Daoy (cell line): ENCODE results near the gene SCN4B. TPM values are rescaled to one million over a fixed set of nuclear protein-coding genes. Genes with fewer than 3 reads are reported as not detected.

ENCODE experiments used
- DNase-seq: peaks from one replicate; pipeline ENCODE4 v3.0.0-alpha.2; 2015; ENCODE audit warnings: low read depth
- total RNA-seq: library from RNA; depleted of rRNA; stranded (reverse); fragments of >200 nt; shearing (Covaris generic); gene quantifications from 2 replicates; pipeline ENCODE4 v1.2.3, GENCODE V29; 2014

Gene SCN4B
- total RNA-seq, 1 experiment from 2014 or later = 1.2 TPM

- no peak for DNase-seq
These were observed 21.5 kb upstream of the SCN4B start for GRCh38 chr11:118174006-118174567.

DNA sequence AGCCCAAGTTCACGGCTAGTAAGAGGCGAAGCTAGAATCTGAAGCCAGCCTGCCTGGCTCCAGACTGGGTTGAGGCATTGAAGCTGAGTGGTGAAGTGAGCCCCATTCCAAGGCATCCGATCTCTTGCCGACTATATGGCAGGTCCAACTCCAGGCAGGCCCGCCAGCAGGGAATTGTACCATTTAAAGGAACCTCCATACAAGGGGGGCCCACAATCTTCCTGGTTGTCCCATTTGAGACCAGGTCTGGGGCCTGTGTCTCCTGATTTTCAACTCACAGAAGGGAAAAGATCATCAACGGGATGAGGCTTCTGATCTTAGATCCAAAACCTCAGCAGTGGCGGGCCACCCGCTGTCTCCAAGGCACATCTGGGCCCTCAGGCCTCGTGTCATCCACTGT lies 19.7 kb upstream of the SCN4B start:
- DNase-seq = no peak

DNA sequence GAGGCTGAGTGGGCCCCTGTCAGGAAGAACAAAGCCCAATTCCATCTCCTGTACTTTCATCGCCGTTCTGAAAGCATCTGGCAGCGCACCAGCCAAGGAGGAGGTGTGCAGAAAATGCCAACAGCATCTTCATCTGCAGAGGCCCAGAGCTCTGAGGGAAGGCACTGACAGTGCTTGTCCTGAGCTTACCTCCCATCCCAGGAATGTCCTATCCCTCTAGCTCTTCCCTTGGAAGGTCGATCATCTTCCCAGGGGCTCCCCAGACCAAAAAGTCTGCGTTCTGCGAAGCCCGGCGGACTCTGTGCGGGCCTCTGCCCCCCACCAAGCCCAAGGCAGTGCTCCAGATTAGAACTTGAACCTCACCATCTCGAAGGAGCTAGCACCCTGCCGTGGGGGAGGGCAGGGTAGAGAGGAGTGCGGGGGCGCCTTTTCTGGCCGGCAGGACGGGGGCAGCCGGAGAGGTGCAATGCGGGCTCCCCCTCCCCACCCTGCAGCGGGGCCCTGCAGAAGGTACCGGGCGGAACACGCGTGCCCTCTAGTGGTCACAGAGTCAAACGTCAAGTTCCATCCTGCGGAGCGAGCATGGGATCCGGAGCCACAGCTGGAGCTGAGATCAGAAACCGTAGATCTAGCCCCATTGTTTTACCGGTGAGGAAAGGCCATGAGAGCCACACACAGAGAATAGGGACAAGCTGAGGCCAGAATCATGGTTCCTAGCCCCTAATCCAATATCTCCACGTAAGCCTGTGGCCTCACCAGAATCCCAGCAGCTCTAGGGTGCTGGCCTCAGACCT lies 18.8 kb upstream of the SCN4B start:
- DNase-seq = peak; percentile 70

GRCh38 chr11:118170882-118171268 lies 18.3 kb upstream of the SCN4B start:
- DNase-seq = no peak

- no peak for DNase-seq
These were observed 17.6 kb upstream of the SCN4B start for GRCh38 chr11:118170231-118170630.

DNA sequence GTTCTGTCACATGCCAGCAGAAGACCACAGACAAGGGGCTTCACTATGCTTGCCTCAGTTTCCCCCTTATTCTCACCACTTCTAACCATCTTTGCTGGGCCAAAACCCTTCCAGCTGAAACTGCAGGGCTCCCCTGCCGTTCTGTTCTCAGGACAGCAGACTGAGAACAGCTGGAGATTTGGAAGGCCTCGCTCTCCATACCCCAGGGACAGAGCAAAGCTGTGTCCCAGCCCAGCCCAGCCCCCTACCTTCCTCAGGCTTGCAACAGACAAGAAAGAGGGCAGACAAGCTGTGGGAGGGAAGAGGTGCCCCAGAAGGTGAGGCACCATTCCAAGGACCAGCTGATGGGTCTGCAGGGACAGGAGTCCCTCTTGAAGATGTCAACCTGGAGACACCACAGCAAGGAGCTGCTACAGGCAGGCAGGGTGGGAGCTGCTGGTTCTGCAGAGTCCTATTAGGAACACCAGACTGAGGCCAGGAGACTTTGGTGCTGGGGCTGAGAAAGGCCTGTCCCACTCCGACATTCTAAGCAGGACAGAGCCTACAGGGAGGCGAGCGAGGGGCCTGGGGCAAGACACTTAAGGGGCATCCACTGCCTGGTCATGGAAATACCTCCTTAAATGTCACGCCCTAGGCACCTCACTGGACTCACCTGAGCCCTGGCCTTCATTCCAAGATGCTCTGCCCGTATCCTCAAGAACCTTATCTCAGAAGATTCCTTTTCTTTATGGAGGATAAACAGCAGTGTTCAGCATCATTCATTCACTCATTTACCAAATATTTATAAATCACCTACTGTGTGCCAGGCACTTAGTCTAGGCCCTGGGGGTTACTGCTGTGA lies 16.9 kb upstream of the SCN4B start:
- no peak for DNase-seq

DNA sequence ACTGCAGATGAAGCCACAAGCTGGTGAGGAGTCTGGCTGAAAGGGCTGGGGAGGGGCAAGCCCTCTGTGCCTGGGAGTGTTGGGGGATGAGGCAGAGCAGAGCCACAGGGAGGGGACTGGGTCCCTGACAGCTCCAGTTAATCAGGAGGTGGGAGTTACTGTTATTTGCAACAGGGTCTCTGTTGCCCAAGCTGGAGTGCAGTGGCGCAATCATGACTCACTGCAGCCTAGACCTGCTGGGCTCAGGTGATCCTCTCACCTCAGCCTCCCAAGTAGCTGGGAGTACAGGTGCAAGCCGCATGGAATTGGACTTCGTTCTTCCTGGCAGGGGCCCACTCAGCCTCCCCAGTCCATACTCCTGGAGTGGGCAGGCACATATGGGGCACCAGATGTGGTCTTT lies 16.1 kb upstream of the SCN4B start:
- DNase-seq = no peak

DNA sequence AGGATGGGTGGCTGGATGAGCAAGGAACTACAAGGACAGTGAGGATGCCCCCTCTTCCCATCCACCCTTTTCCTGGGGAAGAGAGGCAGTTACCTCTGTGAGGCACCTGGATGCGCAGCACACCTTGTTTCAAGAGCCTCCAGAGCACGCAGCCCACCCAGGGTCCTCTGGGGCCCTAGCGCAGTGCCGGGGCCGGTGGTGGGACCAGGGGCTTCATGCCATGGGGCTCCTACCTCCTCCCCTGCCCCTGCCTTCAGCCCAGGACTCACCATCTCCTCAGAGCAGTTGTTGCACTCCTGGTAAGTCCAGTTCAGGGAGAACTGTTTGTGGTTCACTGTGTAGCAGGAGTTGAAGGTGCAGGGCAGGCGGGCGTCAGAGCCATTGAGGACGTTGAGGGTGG lies 15.7 kb upstream of the SCN4B start:
- DNase-seq = no peak

GRCh38 chr11:118167906-118168305 lies 15.3 kb upstream of the SCN4B start:
- DNase-seq = no peak

DNA sequence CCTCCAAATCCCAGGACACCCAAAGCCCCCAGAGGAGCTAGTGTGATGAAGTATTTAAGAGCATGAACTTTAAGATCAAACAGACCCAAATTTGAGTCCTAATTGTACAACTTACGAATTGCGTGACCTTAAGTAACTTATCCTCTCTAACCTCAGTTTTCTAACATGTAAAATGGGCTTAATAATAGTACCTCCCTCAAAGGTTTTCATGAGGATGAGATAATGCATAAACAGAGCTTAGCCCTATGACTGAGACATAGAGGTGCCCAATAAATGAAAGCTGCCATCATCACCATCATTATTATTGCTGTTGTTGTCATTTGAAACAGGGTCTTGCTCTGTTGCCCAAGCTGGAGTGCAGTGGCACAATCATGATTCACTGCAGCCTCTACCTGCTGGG lies 14.6 kb upstream of the SCN4B start:
- DNase-seq = no peak

GRCh38 chr11:118166641-118167040 lies 14.0 kb upstream of the SCN4B start:
- DNase-seq = no peak

GRCh38 chr11:118164885-118165284 lies 12.3 kb upstream of the SCN4B start:
- no peak for DNase-seq

DNA sequence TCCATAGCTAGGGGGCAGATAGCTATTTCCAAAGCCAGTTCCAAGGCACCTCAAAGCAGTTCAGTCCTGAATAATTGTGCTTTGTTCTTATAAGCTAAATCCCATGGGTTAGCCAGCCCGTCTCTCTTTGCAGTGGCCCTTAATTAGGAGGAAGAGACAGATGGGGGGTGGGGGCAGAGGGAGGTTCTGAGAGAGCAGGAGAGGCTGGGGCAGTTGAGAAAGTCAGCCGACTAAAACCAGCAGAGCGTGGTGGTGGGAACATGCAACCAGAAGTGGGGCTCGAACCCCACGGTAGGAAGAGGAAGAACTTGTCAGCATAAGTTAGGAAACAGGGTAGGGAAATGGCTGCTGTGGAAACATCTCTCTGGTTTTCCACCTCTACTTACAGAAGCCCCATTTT lies 10.9 kb upstream of the SCN4B start:
- DNase-seq = no peak

DNA sequence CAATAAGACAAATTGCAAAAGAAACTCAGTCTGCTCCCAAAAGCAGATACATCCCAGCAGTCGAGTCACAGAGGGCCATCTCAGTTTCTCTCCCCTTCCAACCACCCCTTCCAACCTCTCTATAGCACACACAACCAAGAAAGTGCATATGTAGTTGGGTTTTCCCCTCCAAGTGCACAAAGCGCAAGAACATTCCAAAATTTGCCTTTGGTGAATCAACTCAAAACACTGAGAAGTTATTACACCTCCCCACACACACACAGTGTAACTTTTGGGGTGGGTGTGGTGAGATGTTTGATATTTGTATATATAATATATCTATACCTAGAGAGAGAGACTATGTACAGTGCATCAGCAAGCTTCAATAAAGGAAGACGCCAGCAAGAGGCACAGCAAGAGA lies 10.2 kb upstream of the SCN4B start:
- no peak for DNase-seq

- no peak for DNase-seq
These were observed 9.2 kb upstream of the SCN4B start for GRCh38 chr11:118161786-118162185.

GRCh38 chr11:118157186-118157895 lies 4.7 kb upstream of the SCN4B start:
- DNase-seq = no peak

- DNase-seq = no peak
These were observed 4.0 kb upstream of the SCN4B start for GRCh38 chr11:118156531-118157185.

DNA sequence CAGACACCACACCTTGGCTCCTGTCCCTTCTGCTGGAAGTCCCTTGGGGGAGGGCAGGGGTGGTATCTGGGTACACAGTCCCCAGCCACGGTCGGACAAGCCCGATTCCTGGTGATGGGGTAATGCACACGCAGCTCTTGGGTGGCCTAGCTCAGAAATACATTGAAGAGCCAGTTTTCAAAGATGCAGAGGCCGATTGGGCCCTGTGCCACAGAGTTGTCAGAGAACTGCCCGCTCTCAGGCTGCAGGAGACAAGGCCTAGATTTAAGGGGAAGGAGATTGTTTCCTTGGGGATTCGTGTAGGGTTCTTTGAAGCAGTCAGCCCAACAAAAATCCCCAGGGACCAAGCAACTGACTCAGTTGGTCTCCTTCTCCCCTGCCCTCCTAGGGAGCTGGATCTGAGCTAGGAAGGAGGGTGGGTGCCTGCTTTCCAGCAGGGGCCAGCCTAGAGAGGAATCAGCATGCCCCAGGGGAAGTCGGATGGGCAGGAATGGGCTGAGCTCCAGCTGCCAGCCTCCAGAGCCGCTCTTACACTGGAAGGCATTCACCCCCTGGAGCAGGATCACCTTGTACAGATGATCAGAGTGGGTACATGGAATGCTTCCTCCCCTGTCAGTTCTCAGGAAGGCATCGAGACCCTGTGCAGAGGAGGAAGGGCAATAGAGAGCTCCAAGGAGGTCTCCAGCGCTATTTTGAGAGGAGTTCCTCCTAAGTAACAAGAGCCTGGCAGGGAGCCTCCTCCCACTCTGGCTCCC lies 3.3 kb upstream of the SCN4B start:
- no peak for DNase-seq

DNA sequence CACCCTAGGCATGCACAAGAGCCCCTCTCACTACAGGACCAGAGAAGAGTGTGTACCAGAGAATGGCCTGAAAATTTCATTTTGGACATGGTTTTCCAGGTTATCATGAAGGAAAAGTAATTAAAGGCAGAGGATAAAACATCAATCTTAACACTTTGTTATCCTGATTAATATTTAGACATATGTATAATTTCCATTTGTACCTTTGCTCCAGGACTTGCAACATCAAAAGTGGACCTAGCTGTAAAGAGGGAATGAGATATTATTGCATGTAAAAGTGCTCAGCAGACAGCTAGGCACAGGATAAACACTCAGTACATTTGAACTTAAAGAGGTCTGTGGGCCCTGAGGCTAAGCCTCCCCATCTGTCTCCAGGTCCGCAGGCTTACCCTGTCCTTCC lies 2.0 kb upstream of the SCN4B start:
- DNase-seq = no peak

DNA sequence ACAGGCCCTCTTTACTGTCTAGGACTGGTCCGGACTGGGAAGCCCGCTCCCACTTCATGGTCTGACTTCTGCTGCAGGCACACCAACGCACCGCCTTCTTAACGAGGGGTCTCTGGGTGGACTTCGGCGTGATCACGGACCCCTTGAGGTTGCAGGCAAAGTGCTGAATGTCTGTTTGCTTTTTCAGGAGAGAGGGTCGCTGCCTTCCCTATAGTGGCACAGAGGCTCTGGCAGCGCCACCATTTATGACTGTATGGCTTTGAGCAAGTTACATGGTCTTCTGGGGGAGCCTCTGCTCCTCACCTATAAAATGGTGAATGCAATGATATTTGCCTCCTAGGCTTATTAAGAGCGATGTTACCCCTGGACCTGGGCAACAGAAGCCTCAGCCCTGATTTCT lies 1.4 kb upstream of the SCN4B start:
- DNase-seq = no peak

DNA sequence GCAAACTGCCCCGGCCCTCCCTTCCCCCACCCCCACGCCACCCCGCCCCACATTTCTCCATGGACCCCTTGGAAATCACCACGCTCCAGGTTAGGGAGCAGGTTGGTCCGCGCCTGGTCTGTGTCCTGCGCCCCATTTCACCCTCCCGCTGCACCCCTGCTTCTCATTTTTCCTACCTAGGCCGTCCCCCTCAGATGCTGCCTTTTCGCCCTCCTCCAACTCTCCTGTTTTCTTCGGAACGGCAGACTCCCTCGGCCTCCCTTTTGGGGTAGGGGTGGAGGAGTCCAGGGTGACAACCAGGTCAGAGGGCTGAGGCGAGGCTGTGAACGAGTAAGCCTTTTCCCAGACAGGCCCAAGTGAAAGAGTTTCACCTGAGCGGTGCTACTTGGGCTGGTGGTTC lies 893 bp upstream of the SCN4B start:
- no peak for DNase-seq
